ENCODE data around the gene SLC7A4. TPM values are rescaled to one million over a fixed set of nuclear protein-coding genes. Genes with fewer than 3 reads are reported as not detected.

SLC7A4 gene
- total and polyA plus RNA-seq, 10 of the 15 experiments (the other 5 are each of a cell fraction or from before 2014, with no cell fraction given) = 0.06 to 0.25 (median 0.14) TPM; not detected in 6

DNA sequence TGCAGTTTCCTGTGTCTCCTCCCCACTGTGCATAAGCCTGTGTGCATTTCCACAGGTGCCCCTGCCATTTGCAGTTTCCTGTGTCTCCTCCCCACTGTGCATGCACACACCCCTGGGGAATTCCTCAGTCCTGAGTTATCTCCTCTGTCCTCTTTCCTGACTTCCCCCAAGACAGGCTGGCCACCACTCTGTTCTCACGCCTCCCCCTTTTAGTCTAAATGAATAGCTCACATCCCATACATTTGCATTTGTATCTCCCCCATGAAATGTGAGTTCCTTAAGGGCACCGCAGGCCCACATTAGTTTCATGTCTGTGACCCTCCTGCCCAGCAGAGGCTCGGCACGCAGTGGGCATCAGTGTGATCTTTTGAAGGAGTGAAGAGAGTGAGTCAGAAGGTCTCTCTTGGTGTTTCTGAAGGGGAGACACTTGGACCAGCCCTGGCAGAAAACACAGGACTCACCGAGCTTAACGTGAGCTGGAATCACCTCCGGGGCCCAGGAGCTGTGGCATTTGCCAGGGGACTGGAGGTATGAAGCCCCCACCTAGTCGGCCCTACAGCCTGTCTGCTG lies 19.6 kb upstream of the SLC7A4 start (continued):
- no peak for TF ChIP-seq ELK1 (IDR thresholded peaks at IDR 0.05; ENCODE audit: low read depth, low read length)
- TF ChIP-seq, protein P1, sequence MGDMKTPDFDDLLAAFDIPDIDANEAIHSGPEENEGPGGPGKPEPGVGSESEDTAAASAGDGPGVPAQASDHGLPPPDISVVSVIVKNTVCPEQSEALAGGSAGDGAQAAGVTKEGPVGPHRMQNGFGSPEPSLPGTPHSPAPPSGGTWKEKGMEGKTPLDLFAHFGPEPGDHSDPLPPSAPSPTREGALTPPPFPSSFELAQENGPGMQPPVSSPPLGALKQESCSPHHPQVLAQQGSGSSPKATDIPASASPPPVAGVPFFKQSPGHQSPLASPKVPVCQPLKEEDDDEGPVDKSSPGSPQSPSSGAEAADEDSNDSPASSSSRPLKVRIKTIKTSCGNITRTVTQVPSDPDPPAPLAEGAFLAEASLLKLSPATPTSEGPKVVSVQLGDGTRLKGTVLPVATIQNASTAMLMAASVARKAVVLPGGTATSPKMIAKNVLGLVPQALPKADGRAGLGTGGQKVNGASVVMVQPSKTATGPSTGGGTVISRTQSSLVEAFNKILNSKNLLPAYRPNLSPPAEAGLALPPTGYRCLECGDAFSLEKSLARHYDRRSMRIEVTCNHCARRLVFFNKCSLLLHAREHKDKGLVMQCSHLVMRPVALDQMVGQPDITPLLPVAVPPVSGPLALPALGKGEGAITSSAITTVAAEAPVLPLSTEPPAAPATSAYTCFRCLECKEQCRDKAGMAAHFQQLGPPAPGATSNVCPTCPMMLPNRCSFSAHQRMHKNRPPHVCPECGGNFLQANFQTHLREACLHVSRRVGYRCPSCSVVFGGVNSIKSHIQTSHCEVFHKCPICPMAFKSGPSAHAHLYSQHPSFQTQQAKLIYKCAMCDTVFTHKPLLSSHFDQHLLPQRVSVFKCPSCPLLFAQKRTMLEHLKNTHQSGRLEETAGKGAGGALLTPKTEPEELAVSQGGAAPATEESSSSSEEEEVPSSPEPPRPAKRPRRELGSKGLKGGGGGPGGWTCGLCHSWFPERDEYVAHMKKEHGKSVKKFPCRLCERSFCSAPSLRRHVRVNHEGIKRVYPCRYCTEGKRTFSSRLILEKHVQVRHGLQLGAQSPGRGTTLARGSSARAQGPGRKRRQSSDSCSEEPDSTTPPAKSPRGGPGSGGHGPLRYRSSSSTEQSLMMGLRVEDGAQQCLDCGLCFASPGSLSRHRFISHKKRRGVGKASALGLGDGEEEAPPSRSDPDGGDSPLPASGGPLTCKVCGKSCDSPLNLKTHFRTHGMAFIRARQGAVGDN (IDR thresholded peaks at IDR 0.05) = no peak

GRCh38 chr22:21051145-21051830 lies 18.9 kb upstream of the SLC7A4 start:
- WGBS (ENCODE audit: insufficient coverage, insufficient replicate concordance, low lambda C conversion rate, missing lambda C conversion rate) = 49% methylated on average over 9 of the region's 9 CpGs
- Histone ChIP-seq H3K4me1 (ENCODE audit: control insufficient read depth, insufficient read depth, low read length) (peaks cover 17% of the 10 kb centered on the region), H3K9me3 (replicated peaks; ENCODE audit: control insufficient read depth, insufficient read depth, low read length) (no peaks in the 10 kb centered on the region), H3K79me2 (ENCODE audit: control insufficient read depth, insufficient read depth, low read length) (no peaks in the 10 kb centered on the region), H2AFZ (ENCODE audit: control insufficient read depth, low read depth, low read length) (no peak overlapping the region), H3K4me3 (no peak overlapping the region), H4K20me1 (ENCODE audit: control insufficient read depth, insufficient read depth) (no peaks in the 10 kb centered on the region), H3K36me3 (ENCODE audit: control insufficient read depth in 2 of 2, insufficient read depth in 2 of 2, low read length in 1 of 2) (no peaks in the 10 kb centered on the region), H3K27ac (ENCODE audit: control insufficient read depth, insufficient read depth) (no peak overlapping the region), H3K9ac (ENCODE audit: control insufficient read depth, insufficient read depth, low read length) (no peak overlapping the region), H3K27me3 (replicated peaks in 1 of 2; ENCODE audit: control insufficient read depth in 2 of 2, insufficient read depth in 2 of 2, low read length in 1 of 2) (no peaks in the 10 kb centered on the region; a peak in 2 of 4 replicates), H3K4me2 (ENCODE audit: control insufficient read depth, insufficient read depth) (no peak overlapping the region; the same call in 1 of the 2 replicates)
- BruUV-seq (replicated peaks) = no TSS peak
- ChIA-PET CTCF (no interaction called here), SMC1A (ENCODE audit: uncharacterized antibody, unreplicated experiment) (no interaction called here), POLR2A (no interaction called here), RAD21 (ENCODE audit: unreplicated experiment) (interaction anchor here (1.0 kb wide), 1 partner anchor 166 kb away, joined by 3 read pairs; no protein-coding TSS in a partner anchor)
- FAIRE-seq (no peak), DNase-seq (ENCODE audit: low read depth, low spot score) (no peak), ATAC-seq (no peak)
- intact Hi-C loops (cut with micrococcal nuclease; ENCODE audit: unreplicated experiment) = no loop called here
- in situ Hi-C loops (cut with MboI) = no loop called here
- TF ChIP-seq NFYA (IDR thresholded peaks at IDR 0.05; ENCODE audit: borderline replicate concordance, low read depth, low read length) (no peak), BCL3 (IDR thresholded peaks at IDR 0.05; ENCODE audit: borderline replicate concordance, insufficient read depth, low read depth, low read length, poor library complexity, severe bottlenecking) (no peak), ZNF384 (IDR thresholded peaks at IDR 0.05; ENCODE audit: borderline replicate concordance, low read depth, low read length) (no peak), ZZZ3 (IDR thresholded peaks at IDR 0.05; ENCODE audit: control insufficient read depth, insufficient read length, low read depth) (no peak), BCL11A (IDR thresholded peaks at IDR 0.05; ENCODE audit: low read depth, low read length) (no peak), RFX5 (IDR thresholded peaks at IDR 0.05; ENCODE audit: low read depth, low read length) (no peak), RELB (IDR thresholded peaks at IDR 0.05; ENCODE audit: low read depth) (no peak), MEF2B (IDR thresholded peaks at IDR 0.05; ENCODE audit: partially characterized antibody, poor library complexity, severe bottlenecking) (no peak), BHLHE40 (IDR thresholded peaks at IDR 0.05; ENCODE audit: borderline replicate concordance in 1 of 2, low read depth in 2 of 2, low read length in 1 of 2) (no peak), TBL1XR1 (IDR thresholded peaks at IDR 0.05; ENCODE audit: low read depth, low read length) (no peak)

All from GM12878 (cell line).